ENCODE results near the gene KIAA1328. TPM values are rescaled to one million over a fixed set of nuclear protein-coding genes. Genes with fewer than 3 reads are reported as not detected.

Gene KIAA1328
- total RNA-seq, 1 experiment from 2014 or later: 4.9 TPM

DNA sequence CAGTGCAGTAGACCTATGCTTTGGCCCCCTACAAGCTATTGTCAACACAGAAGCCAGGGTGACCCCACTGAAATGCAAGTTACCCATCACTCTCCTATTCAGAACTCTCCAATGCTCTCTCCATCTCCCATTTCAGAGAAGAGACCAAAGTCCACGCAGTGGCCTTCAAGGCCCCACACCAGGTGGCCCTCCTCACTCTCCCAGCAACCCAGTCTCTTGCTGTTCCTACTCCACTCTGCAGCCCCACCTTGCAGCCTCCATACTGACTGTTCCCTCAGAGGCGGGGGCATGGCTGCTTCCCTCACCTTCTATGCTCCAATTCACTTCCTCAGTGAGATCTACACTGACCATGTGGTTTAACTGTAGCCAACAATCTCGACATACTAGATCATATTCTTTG lies 423.4 kb downstream of the KIAA1328 start:
- no peak for DNase-seq
- CTCF ChIA-PET: no interaction called here
- intact Hi-C loops (cut with micrococcal nuclease; ENCODE audit: unreplicated experiment): no loop called here
- no peaks in the 10 kb centered on the region for H3K4me1 Mint-ChIP-seq (ENCODE audit: low read depth, unreplicated experiment)
- Histone ChIP-seq H3K36me3 (ENCODE audit: control insufficient read depth, insufficient read depth, low read length) (no peaks in the 10 kb centered on the region), H3K9me3 (no peaks in the 10 kb centered on the region), H3K4me1 (no peaks in the 10 kb centered on the region), H3K4me3 (ENCODE audit: low read depth, low read length) (no peak overlapping the region), H3K27me3 (replicated peaks; ENCODE audit: control insufficient read depth, insufficient read depth, low read length) (no peaks in the 10 kb centered on the region)
- no peak overlapping the region for H3K4me3 Mint-ChIP-seq (ENCODE audit: unreplicated experiment)
- H3K9me3 Mint-ChIP-seq (ENCODE audit: unreplicated experiment): no peaks in the 10 kb centered on the region
- H3K27me3 Mint-ChIP-seq (ENCODE audit: insufficient read depth, unreplicated experiment): no peaks in the 10 kb centered on the region
- POLR2A ChIA-PET: no interaction called here
- TF ChIP-seq CTCF (IDR thresholded peaks at IDR 0.05; ENCODE audit: insufficient read depth in 1 of 2, low read depth in 1 of 2, low read length in 1 of 2, severe bottlenecking in 1 of 2, unreplicated experiment in 1 of 2): no peak
- no TSS peak for BruUV-seq (replicated peaks)
- peaks cover 6% of the 10 kb centered on the region for H3K36me3 Mint-ChIP-seq (ENCODE audit: insufficient read depth, unreplicated experiment)
- no peak overlapping the region for H3K27ac Mint-ChIP-seq (ENCODE audit: unreplicated experiment)

- DNase-seq: no peak
- no TSS peak for BruUV-seq (replicated peaks)
- Histone ChIP-seq H3K27me3 (replicated peaks; ENCODE audit: control insufficient read depth, insufficient read depth, low read length) (no peaks in the 10 kb centered on the region), H3K9me3 (no peaks in the 10 kb centered on the region), H3K36me3 (ENCODE audit: control insufficient read depth, insufficient read depth, low read length) (no peaks in the 10 kb centered on the region), H3K4me3 (ENCODE audit: low read depth, low read length) (no peak overlapping the region), H3K4me1 (no peaks in the 10 kb centered on the region)
- CTCF ChIA-PET: no interaction called here
- POLR2A ChIA-PET: no interaction called here
- Mint-ChIP-seq H3K27ac (ENCODE audit: unreplicated experiment) (no peak overlapping the region), H3K27me3 (ENCODE audit: insufficient read depth, unreplicated experiment) (no peaks in the 10 kb centered on the region), H3K36me3 (ENCODE audit: insufficient read depth, unreplicated experiment) (peaks cover 6% of the 10 kb centered on the region), H3K9me3 (ENCODE audit: unreplicated experiment) (no peaks in the 10 kb centered on the region), H3K4me1 (ENCODE audit: low read depth, unreplicated experiment) (no peaks in the 10 kb centered on the region), H3K4me3 (ENCODE audit: unreplicated experiment) (no peak overlapping the region)
- no peak for TF ChIP-seq CTCF (IDR thresholded peaks at IDR 0.05; ENCODE audit: insufficient read depth in 1 of 2, low read depth in 1 of 2, low read length in 1 of 2, severe bottlenecking in 1 of 2, unreplicated experiment in 1 of 2)
- intact Hi-C loops (cut with micrococcal nuclease; ENCODE audit: unreplicated experiment): no loop called here
Observed at GRCh38 chr18:37252854-37253393, 424.0 kb downstream of the KIAA1328 start.

- Mint-ChIP-seq H3K27me3 (ENCODE audit: insufficient read depth, unreplicated experiment) (peaks cover 3% of the 10 kb centered on the region), H3K4me3 (ENCODE audit: unreplicated experiment) (peak overlapping the region; percentile 64), H3K9me3 (ENCODE audit: unreplicated experiment) (no peaks in the 10 kb centered on the region), H3K27ac (ENCODE audit: unreplicated experiment) (no peak overlapping the region), H3K4me1 (ENCODE audit: low read depth, unreplicated experiment) (no peaks in the 10 kb centered on the region), H3K36me3 (ENCODE audit: insufficient read depth, unreplicated experiment) (peaks cover 6% of the 10 kb centered on the region)
- intact Hi-C loops (cut with micrococcal nuclease; ENCODE audit: unreplicated experiment): no loop called here
- H3K4me1 ChIP-seq: no peaks in the 10 kb centered on the region
- H3K9me3 ChIP-seq: no peaks in the 10 kb centered on the region
- H3K4me3 ChIP-seq (ENCODE audit: low read depth, low read length): peak overlapping the region; percentile 41
- TF ChIP-seq CTCF (IDR thresholded peaks at IDR 0.05; ENCODE audit: insufficient read depth in 1 of 2, low read depth in 1 of 2, low read length in 1 of 2, severe bottlenecking in 1 of 2, unreplicated experiment in 1 of 2): no peak
- CTCF ChIA-PET: no interaction called here
- BruUV-seq (replicated peaks): no TSS peak
- H3K27me3 ChIP-seq (replicated peaks; ENCODE audit: control insufficient read depth, insufficient read depth, low read length): no peaks in the 10 kb centered on the region
- DNase-seq: peak; percentile 41 to 49
- no peaks in the 10 kb centered on the region for H3K36me3 ChIP-seq (ENCODE audit: control insufficient read depth, insufficient read depth, low read length)
- POLR2A ChIA-PET: no interaction called here
Observed at GRCh38 chr18:37253394-37254235, 424.7 kb downstream of the KIAA1328 start.

Measured in Caco-2 (cell line).